Neural cell (in vitro differentiated cells): ENCODE results near the gene GALNT3.

ENCODE experiments used
- CTCF ChIP-seq: fragments of 450-650 bp; IDR thresholded peaks from 2 replicates; pipeline ENCODE4 v1.5.1; 2014; ENCODE audit warnings: antibody characterized with exemption, mild to moderate bottlenecking, moderate library complexity; ENCODE audit not compliant: poor library complexity, severe bottlenecking
- EP300 ChIP-seq: fragments of 450-650 bp; conservative IDR thresholded peaks from 2 replicates; pipeline ENCODE4 v1.6.1; 2014; ENCODE audit warnings: antibody characterized with exemption, mild to moderate bottlenecking, moderate library complexity; ENCODE audit not compliant: poor library complexity, severe bottlenecking
- EZH2 ChIP-seq: fragments of 200-600, 300-800 bp; shearing (Covaris generic), sonication (generic); IDR thresholded peaks from 2 replicates; pipeline ENCODE4 v1.6.1; 2014; ENCODE audit warnings: antibody characterized with exemption, low read length, borderline replicate concordance, mild to moderate bottlenecking; ENCODE audit not compliant: insufficient read depth, poor library complexity, severe bottlenecking
- MXI1 ChIP-seq: fragments of 450-650 bp; conservative IDR thresholded peaks from 2 replicates; pipeline ENCODE4 v1.6.1; 2014; ENCODE audit warnings: antibody characterized with exemption, mild to moderate bottlenecking; ENCODE audit not compliant: poor library complexity, severe bottlenecking
- POLR2AphosphoS5 ChIP-seq: IDR thresholded peaks from 2 replicates; pipeline ENCODE4 v1.6.1; 2012
- RAD21 ChIP-seq: fragments of 450-650 bp; conservative IDR thresholded peaks from 2 replicates; pipeline ENCODE4 v1.6.1; 2014; ENCODE audit warnings: antibody characterized with exemption, mild to moderate bottlenecking, moderate library complexity
- SMC3 ChIP-seq: fragments of 450-650 bp; conservative IDR thresholded peaks from 2 replicates; pipeline ENCODE4 v1.6.1; 2014; ENCODE audit warnings: antibody characterized with exemption, mild to moderate bottlenecking, moderate library complexity; ENCODE audit not compliant: poor library complexity
- TAF1 ChIP-seq: IDR thresholded peaks from 2 replicates; pipeline ENCODE4 v1.6.1; 2012; ENCODE audit warnings: low read depth
- TF ChIP-seq, protein P1 (sequence below): IDR thresholded peaks from 2 replicates; pipeline ENCODE4 v1.6.1; 2012; ENCODE audit warnings: borderline replicate concordance

GRCh38 chr2:165773684-165774083 is 20.4 kb downstream of the GALNT3 start:
- TF ChIP-seq CTCF (no peak), POLR2AphosphoS5 (no peak), SMC3 (no peak), EZH2 (no peak), TAF1 (no peak), EP300 (no peak), MXI1 (no peak), RAD21 (no peak)
- TF ChIP-seq, protein P1, sequence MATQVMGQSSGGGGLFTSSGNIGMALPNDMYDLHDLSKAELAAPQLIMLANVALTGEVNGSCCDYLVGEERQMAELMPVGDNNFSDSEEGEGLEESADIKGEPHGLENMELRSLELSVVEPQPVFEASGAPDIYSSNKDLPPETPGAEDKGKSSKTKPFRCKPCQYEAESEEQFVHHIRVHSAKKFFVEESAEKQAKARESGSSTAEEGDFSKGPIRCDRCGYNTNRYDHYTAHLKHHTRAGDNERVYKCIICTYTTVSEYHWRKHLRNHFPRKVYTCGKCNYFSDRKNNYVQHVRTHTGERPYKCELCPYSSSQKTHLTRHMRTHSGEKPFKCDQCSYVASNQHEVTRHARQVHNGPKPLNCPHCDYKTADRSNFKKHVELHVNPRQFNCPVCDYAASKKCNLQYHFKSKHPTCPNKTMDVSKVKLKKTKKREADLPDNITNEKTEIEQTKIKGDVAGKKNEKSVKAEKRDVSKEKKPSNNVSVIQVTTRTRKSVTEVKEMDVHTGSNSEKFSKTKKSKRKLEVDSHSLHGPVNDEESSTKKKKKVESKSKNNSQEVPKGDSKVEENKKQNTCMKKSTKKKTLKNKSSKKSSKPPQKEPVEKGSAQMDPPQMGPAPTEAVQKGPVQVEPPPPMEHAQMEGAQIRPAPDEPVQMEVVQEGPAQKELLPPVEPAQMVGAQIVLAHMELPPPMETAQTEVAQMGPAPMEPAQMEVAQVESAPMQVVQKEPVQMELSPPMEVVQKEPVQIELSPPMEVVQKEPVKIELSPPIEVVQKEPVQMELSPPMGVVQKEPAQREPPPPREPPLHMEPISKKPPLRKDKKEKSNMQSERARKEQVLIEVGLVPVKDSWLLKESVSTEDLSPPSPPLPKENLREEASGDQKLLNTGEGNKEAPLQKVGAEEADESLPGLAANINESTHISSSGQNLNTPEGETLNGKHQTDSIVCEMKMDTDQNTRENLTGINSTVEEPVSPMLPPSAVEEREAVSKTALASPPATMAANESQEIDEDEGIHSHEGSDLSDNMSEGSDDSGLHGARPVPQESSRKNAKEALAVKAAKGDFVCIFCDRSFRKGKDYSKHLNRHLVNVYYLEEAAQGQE = no peak
